ENCODE results near the gene HGF.

HGF gene

GRCh38 chr7:81676105-81676811 lies 93.6 kb downstream of the HGF start:
- Histone ChIP-seq H3K9me3 (ENCODE audit: severe bottlenecking) (no peaks in the 10 kb centered on the region), H3K4me3 (ENCODE audit: severe bottlenecking) (no peak overlapping the region), H3K36me3 (ENCODE audit: low read depth) (no peaks in the 10 kb centered on the region), H3K27me3 (ENCODE audit: insufficient read depth, poor library complexity, severe bottlenecking) (no peaks in the 10 kb centered on the region), H3K4me1 (ENCODE audit: insufficient read depth, poor library complexity, severe bottlenecking) (no peaks in the 10 kb centered on the region), H3K27ac (ENCODE audit: poor library complexity, severe bottlenecking) (no peak overlapping the region)
- ATAC-seq (ENCODE audit: low read depth): no peak
- no peak for TF ChIP-seq CTCF (IDR thresholded peaks at IDR 0.05; ENCODE audit: poor library complexity, severe bottlenecking)
- DNase-seq (ENCODE audit: low spot score): no peak

- Histone ChIP-seq H3K36me3 (ENCODE audit: low read depth) (no peaks in the 10 kb centered on the region), H3K27ac (ENCODE audit: poor library complexity, severe bottlenecking) (no peak overlapping the region), H3K4me3 (ENCODE audit: severe bottlenecking) (no peak overlapping the region), H3K27me3 (ENCODE audit: insufficient read depth, poor library complexity, severe bottlenecking) (no peaks in the 10 kb centered on the region), H3K4me1 (ENCODE audit: insufficient read depth, poor library complexity, severe bottlenecking) (peaks cover 7% of the 10 kb centered on the region), H3K9me3 (ENCODE audit: severe bottlenecking) (no peaks in the 10 kb centered on the region)
- ATAC-seq (ENCODE audit: low read depth) (no peak), DNase-seq (ENCODE audit: low spot score) (no peak)
- no peak for TF ChIP-seq CTCF (IDR thresholded peaks at IDR 0.05; ENCODE audit: poor library complexity, severe bottlenecking)
Measured at GRCh38 chr7:81674431-81674830, 95.4 kb downstream of the HGF start.

- Histone ChIP-seq H3K9me3 (ENCODE audit: severe bottlenecking) (no peaks in the 10 kb centered on the region), H3K27me3 (ENCODE audit: insufficient read depth, poor library complexity, severe bottlenecking) (no peaks in the 10 kb centered on the region), H3K4me3 (ENCODE audit: severe bottlenecking) (no peak overlapping the region), H3K27ac (ENCODE audit: poor library complexity, severe bottlenecking) (no peak overlapping the region), H3K4me1 (ENCODE audit: insufficient read depth, poor library complexity, severe bottlenecking) (peaks cover 7% of the 10 kb centered on the region), H3K36me3 (ENCODE audit: low read depth) (no peaks in the 10 kb centered on the region)
- no peak for TF ChIP-seq CTCF (IDR thresholded peaks at IDR 0.05; ENCODE audit: poor library complexity, severe bottlenecking)
- DNase-seq (ENCODE audit: low spot score): no peak
- no peak for ATAC-seq (ENCODE audit: low read depth)
Measured at GRCh38 chr7:81672872-81673271, 97.0 kb downstream of the HGF start.

- no peaks in the 10 kb centered on the region for H3K36me3 ChIP-seq (ENCODE audit: low read depth)
- TF ChIP-seq CTCF (IDR thresholded peaks at IDR 0.05; ENCODE audit: poor library complexity, severe bottlenecking): no peak
- no peak for DNase-seq (ENCODE audit: low spot score)
- H3K27me3 ChIP-seq (ENCODE audit: insufficient read depth, poor library complexity, severe bottlenecking): no peaks in the 10 kb centered on the region
- peaks cover 7% of the 10 kb centered on the region for H3K4me1 ChIP-seq (ENCODE audit: insufficient read depth, poor library complexity, severe bottlenecking)
- ATAC-seq (ENCODE audit: low read depth): no peak
- H3K27ac ChIP-seq (ENCODE audit: poor library complexity, severe bottlenecking): no peak overlapping the region
- H3K4me3 ChIP-seq (ENCODE audit: severe bottlenecking): no peak overlapping the region
- no peaks in the 10 kb centered on the region for H3K9me3 ChIP-seq (ENCODE audit: severe bottlenecking)
Measured at GRCh38 chr7:81669476-81670105, 100.3 kb downstream of the HGF start.

- no peak for ATAC-seq (ENCODE audit: low read depth)
- Histone ChIP-seq H3K27me3 (ENCODE audit: insufficient read depth, poor library complexity, severe bottlenecking) (no peaks in the 10 kb centered on the region), H3K4me3 (ENCODE audit: severe bottlenecking) (no peak overlapping the region), H3K36me3 (ENCODE audit: low read depth) (no peaks in the 10 kb centered on the region), H3K4me1 (ENCODE audit: insufficient read depth, poor library complexity, severe bottlenecking) (peaks cover 7% of the 10 kb centered on the region), H3K27ac (ENCODE audit: poor library complexity, severe bottlenecking) (no peak overlapping the region), H3K9me3 (ENCODE audit: severe bottlenecking) (no peaks in the 10 kb centered on the region)
- no peak for DNase-seq (ENCODE audit: low spot score)
- TF ChIP-seq CTCF (IDR thresholded peaks at IDR 0.05; ENCODE audit: poor library complexity, severe bottlenecking): no peak
Measured at GRCh38 chr7:81666209-81666608, 103.6 kb downstream of the HGF start.
